GM13976 (cell line): Measurements from ENCODE around the gene AUH.

Source experiments
- DNase-seq: peaks from one replicate; pipeline ENCODE4 v3.0.0; 2012; ENCODE audit warnings: low spot score
- CTCF ChIP-seq: IDR thresholded peaks from 2 replicates; pipeline ENCODE4 v1.5.1; 2012; ENCODE audit warnings: borderline replicate concordance, mild to moderate bottlenecking; ENCODE audit not compliant: insufficient read depth; ENCODE audit errors: extremely low read depth, missing control alignments, control extremely low read depth
- in situ Hi-C: fragments of 300-500 bp; cut with MboI; formaldehyde crosslinking; loops from one replicate; pipeline ENCODE4 v1.12.0; 2022; ENCODE audit warnings: low sequenced_read_pairs, mixed read lengths, inconsistent platforms; ENCODE audit not compliant: unreplicated experiment

The AUH gene

DNA sequence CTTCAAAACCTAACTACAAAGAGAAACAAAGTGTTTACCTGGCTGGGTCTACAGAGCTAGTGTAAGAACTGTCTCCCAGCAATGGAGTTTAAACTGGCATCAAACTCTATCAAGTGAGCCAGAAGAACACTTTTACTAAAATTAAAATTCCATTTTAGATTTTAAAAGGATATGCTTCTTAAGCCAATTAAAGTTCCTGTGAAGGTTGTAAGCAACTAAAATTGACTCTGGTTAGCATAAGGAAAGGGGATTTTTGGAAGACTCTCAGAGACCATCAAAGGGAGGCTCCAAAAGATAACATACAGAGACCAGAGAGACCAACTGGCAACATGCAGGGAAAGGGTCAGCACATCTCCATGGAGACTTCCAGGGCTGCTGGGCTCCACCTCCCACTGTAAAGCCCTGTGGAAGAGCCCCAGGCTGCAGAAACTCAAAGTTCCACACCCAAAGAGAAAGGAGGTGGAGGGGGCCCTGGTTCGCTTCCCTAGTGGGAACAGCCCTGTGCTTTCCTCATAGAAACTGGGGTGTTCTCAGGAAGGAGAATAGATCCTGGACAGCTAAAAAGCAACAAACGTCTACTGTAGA, 91.7 kb downstream of the AUH start:
- no peak for TF ChIP-seq CTCF
- in situ Hi-C loops, result no loop called here
- no peak for DNase-seq

- TF ChIP-seq CTCF, result no peak
- DNase-seq, result no peak
- in situ Hi-C loops, result no loop called here
These were observed 95.3 kb downstream of the AUH start for GRCh38 chr9:91266448-91266847.

- in situ Hi-C loops, result no loop called here
- DNase-seq, result no peak
- TF ChIP-seq CTCF, result no peak
These were observed 96.2 kb downstream of the AUH start for GRCh38 chr9:91265514-91265913.

GRCh38 chr9:91261417-91261816, 100.3 kb downstream of the AUH start:
- no peak for TF ChIP-seq CTCF
- no peak for DNase-seq
- in situ Hi-C loops, result no loop called here

GRCh38 chr9:91259162-91259561, 102.6 kb downstream of the AUH start:
- no peak for DNase-seq
- TF ChIP-seq CTCF, result no peak
- in situ Hi-C loops, result no loop called here

DNA sequence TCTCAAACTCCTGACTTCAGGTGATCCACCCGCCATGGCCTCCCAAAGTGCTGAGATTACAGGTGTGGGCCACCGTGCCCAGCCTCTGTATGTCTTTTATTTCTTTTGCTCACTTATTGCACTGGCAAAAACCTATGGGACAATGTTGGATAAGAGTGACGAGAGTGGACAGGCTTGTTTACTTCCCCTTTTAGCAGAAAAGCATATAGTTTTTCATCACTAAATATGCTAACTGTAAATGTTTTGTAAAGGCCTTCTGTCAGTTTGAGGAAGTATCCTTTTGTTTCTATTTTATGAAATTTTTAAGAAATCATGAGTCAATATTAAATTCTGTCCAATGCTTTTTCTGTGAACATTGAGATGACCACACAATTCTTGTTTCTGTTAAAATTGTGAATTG, 103.3 kb downstream of the AUH start:
- in situ Hi-C loops, result no loop called here
- no peak for DNase-seq
- TF ChIP-seq CTCF, result no peak

DNA sequence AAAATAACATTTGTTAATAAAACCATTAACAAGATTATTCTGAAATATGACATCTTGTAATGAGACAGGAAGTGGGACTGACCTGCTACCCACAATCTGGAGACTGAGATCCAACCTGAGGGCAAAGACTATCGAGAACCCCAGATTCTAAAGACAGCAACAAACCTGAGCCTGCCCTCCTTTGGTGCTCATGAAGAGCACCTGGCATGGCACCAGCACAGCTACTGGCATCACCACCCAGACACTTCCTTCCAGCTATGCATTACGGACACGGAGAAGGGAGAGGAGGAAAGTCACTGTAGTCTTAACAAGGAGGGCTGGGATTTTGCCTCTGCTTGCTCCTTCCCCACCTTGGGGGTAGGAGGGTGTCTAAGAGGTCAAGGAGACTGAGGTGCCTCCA, 105.5 kb downstream of the AUH start:
- in situ Hi-C loops, result no loop called here
- no peak for DNase-seq
- TF ChIP-seq CTCF, result no peak
